ENCODE results near the gene ENPP6.

GRCh38 chr4:184192933-184193332 lies 24.7 kb downstream of the ENPP6 start:
- TF ChIP-seq CTCF (IDR thresholded peaks at IDR 0.05; ENCODE audit: insufficient read depth, low read length, poor library complexity, severe bottlenecking) (no peak), EZH2phosphoT487 (conservative IDR thresholded peaks at IDR 0.05; ENCODE audit: low read length) (no peak)
